ENCODE data around the gene CD3G.

Gene CD3G

GRCh38 chr11:118343981-118344515 is at the start of gene CD3G:
Gene CD3G (plus strand): TSS chr11:118344344. CDS start chr11:118344424, 80 bp downstream.
- H3K27ac ChIP-seq = no peak within 1 kb of the TSS
- TF ChIP-seq, protein P1, sequence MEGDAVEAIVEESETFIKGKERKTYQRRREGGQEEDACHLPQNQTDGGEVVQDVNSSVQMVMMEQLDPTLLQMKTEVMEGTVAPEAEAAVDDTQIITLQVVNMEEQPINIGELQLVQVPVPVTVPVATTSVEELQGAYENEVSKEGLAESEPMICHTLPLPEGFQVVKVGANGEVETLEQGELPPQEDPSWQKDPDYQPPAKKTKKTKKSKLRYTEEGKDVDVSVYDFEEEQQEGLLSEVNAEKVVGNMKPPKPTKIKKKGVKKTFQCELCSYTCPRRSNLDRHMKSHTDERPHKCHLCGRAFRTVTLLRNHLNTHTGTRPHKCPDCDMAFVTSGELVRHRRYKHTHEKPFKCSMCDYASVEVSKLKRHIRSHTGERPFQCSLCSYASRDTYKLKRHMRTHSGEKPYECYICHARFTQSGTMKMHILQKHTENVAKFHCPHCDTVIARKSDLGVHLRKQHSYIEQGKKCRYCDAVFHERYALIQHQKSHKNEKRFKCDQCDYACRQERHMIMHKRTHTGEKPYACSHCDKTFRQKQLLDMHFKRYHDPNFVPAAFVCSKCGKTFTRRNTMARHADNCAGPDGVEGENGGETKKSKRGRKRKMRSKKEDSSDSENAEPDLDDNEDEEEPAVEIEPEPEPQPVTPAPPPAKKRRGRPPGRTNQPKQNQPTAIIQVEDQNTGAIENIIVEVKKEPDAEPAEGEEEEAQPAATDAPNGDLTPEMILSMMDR (conservative IDR thresholded peaks at IDR 0.05) = no peak

GRCh38 chr11:118295199-118295598 is 48.9 kb upstream of the CD3G start:
- no peak overlapping the region for H3K27ac ChIP-seq
- TF ChIP-seq, protein P1 (conservative IDR thresholded peaks at IDR 0.05) = no peak

GRCh38 chr11:118295815-118296454 is 48.2 kb upstream of the CD3G start:
- TF ChIP-seq, protein P1 (conservative IDR thresholded peaks at IDR 0.05) = peak; percentile 89

DNA sequence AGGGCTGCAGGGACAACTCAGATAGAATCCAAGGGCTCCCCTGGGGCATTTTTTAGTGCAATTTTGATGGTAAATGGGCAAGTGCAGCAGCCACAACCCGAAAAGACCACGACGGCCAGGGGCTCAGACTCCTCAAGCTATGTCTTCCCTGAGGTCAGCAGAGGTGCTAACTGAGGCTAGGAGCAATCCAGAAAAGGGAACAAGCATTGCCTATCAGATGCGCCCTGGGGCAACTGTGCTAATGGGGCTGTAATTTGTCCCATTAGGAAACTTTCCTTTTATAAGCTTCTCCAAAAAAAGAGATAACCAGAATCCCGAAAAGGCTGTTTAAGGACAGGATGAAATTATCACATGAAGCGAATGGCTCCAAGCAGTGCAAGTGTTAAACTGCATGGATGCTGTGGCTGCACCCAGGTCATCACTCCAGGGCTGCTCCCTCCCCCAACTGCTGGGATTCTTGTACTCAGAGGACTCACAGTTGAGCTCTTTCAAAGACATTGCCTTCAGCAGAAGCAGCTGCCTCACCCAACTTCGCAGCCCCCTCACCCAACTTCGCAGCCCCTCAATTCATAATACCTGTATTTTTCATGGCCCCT is 42.4 kb upstream of the CD3G start:
- TF ChIP-seq, protein P1 (conservative IDR thresholded peaks at IDR 0.05) = no peak
- no peak overlapping the region for H3K27ac ChIP-seq

More at GRCh38 chr11:118295815-118296454, 48.2 kb upstream of the CD3G start:
- H3K27ac ChIP-seq = no peak overlapping the region

- no peak overlapping the region for H3K27ac ChIP-seq
- TF ChIP-seq, protein P1 (conservative IDR thresholded peaks at IDR 0.05) = no peak
These were observed 39.9 kb upstream of the CD3G start for GRCh38 chr11:118304227-118304567.

DNA sequence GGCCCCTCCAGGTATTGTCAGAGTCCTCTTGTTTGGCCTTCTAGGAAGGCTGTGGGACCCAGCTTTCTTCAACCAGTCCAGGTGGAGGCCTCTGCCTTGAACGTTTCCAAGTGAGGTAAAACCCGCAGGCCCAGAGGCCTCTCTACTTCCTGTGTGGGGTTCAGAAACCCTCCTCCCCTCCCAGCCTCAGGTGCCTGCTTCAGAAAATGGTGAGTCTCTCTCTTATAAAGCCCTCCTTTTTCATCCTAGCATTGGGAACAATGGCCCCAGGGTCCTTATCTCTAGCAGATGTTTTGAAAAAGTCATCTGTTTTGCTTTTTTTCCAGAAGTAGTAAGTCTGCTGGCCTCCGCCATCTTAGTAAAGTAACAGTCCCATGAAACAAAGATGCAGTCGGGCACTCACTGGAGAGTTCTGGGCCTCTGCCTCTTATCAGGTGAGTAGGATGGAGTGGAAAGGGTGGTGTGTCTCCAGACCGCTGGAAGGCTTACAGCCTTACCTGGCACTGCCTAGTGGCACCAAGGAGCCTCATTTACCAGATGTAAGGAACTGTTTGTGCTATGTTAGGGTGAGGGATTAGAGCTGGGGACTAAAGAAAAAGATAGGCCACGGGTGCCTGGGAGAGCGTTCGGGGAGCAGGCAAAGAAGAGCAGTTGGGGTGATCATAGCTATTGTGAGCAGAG is 39.4 kb upstream of the CD3G start, which contains the start of gene CD3E:
TSS of gene CD3E (plus strand) at position 163 of the 681 bp plus-strand sequence. CDS start at position 386, 223 bp downstream.
- TF ChIP-seq, protein P1 (conservative IDR thresholded peaks at IDR 0.05) = no peak
- no peak within 1 kb of the TSS for H3K27ac ChIP-seq

- TF ChIP-seq, protein P1 (conservative IDR thresholded peaks at IDR 0.05) = no peak
These were observed 38.4 kb upstream of the CD3G start for GRCh38 chr11:118305726-118306125.

More at GRCh38 chr11:118305726-118306125, 38.4 kb upstream of the CD3G start:
- H3K27ac ChIP-seq = no peak overlapping the region
